PFSK-1 (cell line): Measurements from ENCODE around the gene ATP7B.

Experiments used
- FOXP2 ChIP-seq: optimal IDR thresholded peaks from 2 replicates; pipeline ENCODE3; 2011; ENCODE audit warnings: borderline replicate concordance, control low read depth, inconsistent platforms; ENCODE audit not compliant: insufficient read depth; ENCODE audit errors: extremely low read length, extremely low read depth
- POLR2AphosphoS5 ChIP-seq: IDR thresholded peaks from 2 replicates; pipeline ENCODE4 v1.6.1; 2012; ENCODE audit warnings: low read depth, mild to moderate bottlenecking, control low read depth, low read length, moderate library complexity
- REST ChIP-seq, 2 experiments: IDR thresholded peaks; 2 replicates each; pipeline versions ENCODE4 v1.6.1 to v1.8.0; 2011 to 2012; ENCODE audit warnings: low read depth in 2 of 2, low read length in 2 of 2, control low read depth in 1 of 2, inconsistent platforms in 1 of 2, mild to moderate bottlenecking in 1 of 2, moderate library complexity in 1 of 2; ENCODE audit not compliant: insufficient read depth in 1 of 2
- SIN3A ChIP-seq: IDR thresholded peaks from 2 replicates; pipeline ENCODE4 v1.6.1; 2012; ENCODE audit warnings: mild to moderate bottlenecking, low read length, moderate library complexity, borderline replicate concordance; ENCODE audit not compliant: insufficient read depth
- TAF1 ChIP-seq: IDR thresholded peaks from 2 replicates; pipeline ENCODE4 v1.6.1; 2012; ENCODE audit warnings: low read length, control low read depth, borderline replicate concordance; ENCODE audit not compliant: insufficient read depth

The ATP7B gene

GRCh38 chr13:51928231-51928630, 83.0 kb downstream of the ATP7B start:
- TF ChIP-seq SIN3A (no peak), REST (IDR thresholded peaks at IDR 0.05; ENCODE audit: insufficient read depth in 1 of 2, low read depth in 2 of 2, low read length in 2 of 2) (no peak), FOXP2 (no peak), POLR2AphosphoS5 (no peak), TAF1 (no peak)

GRCh38 chr13:51927129-51927528, 84.1 kb downstream of the ATP7B start:
- TF ChIP-seq TAF1 = no peak
- no peak for TF ChIP-seq REST (IDR thresholded peaks at IDR 0.05; ENCODE audit: insufficient read depth in 1 of 2, low read depth in 2 of 2, low read length in 2 of 2)
- no peak for TF ChIP-seq POLR2AphosphoS5

GRCh38 chr13:51926528-51926885, 84.7 kb downstream of the ATP7B start:
- TF ChIP-seq FOXP2 (no peak), TAF1 (no peak)

GRCh38 chr13:51925865-51926527, 85.3 kb downstream of the ATP7B start:
- no peak for TF ChIP-seq POLR2AphosphoS5
- TF ChIP-seq REST (IDR thresholded peaks at IDR 0.05; ENCODE audit: insufficient read depth in 1 of 2, low read depth in 2 of 2, low read length in 2 of 2) = no peak

- TF ChIP-seq POLR2AphosphoS5 = no peak
- TF ChIP-seq FOXP2 = no peak
- TF ChIP-seq SIN3A = no peak
- TF ChIP-seq REST (IDR thresholded peaks at IDR 0.05; ENCODE audit: insufficient read depth in 1 of 2, low read depth in 2 of 2, low read length in 2 of 2) = no peak
These were observed 86.3 kb downstream of the ATP7B start for GRCh38 chr13:51924756-51925544.
